IPS-15b (cell line): ENCODE data around the gene GLI1.

ENCODE experiments used
- H3K27me3 ChIP-seq: one replicate; pipeline ENCODE4 v1.6.1; 2013; ENCODE audit warnings: low read length; ENCODE audit not compliant: control insufficient read depth, insufficient read depth
- H3K36me3 ChIP-seq: one replicate; pipeline ENCODE4 v1.6.1; 2013; ENCODE audit warnings: low read length; ENCODE audit not compliant: control insufficient read depth, insufficient read depth
- H3K4me1 ChIP-seq: one replicate; pipeline ENCODE4 v1.6.1; 2013; ENCODE audit warnings: mild to moderate bottlenecking, low read length; ENCODE audit not compliant: control insufficient read depth, insufficient read depth
- H3K4me3 ChIP-seq: one replicate; pipeline ENCODE4 v1.5.1; 2013; ENCODE audit warnings: low read depth, low read length
- H3K9ac ChIP-seq: one replicate; pipeline ENCODE4 v1.6.1; 2013; ENCODE audit warnings: low read depth, mild to moderate bottlenecking, low read length
- H3K9me3 ChIP-seq: one replicate; pipeline ENCODE4 v1.6.1; 2013; ENCODE audit warnings: mild to moderate bottlenecking, low read length; ENCODE audit not compliant: control insufficient read depth, insufficient read depth

GLI1 gene

DNA sequence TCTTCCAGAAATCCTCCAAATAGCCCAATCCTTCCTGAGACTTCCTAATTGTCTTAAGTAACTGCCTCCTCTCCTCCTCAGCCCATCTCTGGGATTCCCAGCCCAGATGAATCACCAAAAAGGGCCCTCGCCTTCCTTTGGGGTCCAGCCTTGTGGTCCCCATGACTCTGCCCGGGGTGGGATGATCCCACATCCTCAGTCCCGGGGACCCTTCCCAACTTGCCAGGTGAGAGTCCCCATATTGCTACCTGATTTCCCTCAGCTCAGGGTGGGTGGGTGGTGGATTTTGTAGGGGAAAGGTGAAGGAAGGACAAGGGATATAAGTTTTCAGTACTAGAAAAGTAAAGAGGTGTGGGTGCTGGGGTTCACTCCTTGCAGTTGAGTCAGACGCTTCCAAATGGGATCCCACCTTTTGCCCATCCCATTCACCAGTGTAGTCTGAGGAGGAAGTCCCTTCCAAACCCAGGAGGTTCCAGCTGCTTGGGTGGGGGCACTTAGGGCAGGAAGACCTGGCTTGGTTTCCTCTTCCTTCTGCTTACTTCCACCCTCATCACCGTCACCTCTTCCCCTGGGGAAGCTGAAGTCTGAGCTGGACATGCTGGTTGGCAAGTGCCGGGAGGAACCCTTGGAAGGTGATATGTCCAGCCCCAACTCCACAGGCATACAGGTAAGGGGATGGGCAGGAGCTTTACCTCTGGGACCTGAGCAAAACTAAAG, 5.6 kb downstream of the GLI1 start:
- H3K36me3 ChIP-seq, result peaks cover 12% of the 10 kb centered on the region
- H3K4me3 ChIP-seq, result no peak overlapping the region
- no peaks in the 10 kb centered on the region for H3K27me3 ChIP-seq
- H3K4me1 ChIP-seq, result peaks cover 4% of the 10 kb centered on the region
- H3K9ac ChIP-seq, result no peak overlapping the region
- H3K9me3 ChIP-seq, result no peaks in the 10 kb centered on the region

DNA sequence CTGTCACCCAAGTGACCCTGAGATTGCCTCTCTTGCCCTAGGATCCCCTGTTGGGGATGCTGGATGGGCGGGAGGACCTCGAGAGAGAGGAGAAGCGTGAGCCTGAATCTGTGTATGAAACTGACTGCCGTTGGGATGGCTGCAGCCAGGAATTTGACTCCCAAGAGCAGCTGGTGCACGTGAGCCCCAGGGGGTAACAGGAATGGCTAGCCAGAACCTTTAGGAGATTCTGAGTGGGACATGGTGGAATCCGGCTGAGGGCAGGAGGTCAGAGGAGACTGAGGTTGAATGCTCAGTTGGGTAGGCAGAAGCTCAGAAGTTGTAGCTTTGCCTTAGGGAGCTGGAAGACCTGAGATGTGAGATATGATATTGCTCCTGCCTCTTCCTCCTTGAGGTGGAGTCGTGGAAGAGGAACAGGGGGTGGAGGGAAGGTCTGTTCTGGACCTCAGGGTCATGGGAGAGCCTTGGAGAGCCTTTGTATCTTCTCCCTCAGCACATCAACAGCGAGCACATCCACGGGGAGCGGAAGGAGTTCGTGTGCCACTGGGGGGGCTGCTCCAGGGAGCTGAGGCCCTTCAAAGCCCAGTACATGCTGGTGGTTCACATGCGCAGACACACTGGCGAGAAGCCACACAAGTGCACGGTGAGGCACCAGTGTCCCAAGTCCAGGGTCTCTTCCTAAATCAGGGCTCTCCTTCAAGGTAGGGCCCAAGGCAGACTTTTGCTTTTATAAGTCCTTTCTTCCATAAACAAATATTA, 6.3 kb downstream of the GLI1 start:
- Histone ChIP-seq H3K4me1 (peaks cover 4% of the 10 kb centered on the region), H3K9ac (no peak overlapping the region), H3K9me3 (no peaks in the 10 kb centered on the region), H3K27me3 (no peaks in the 10 kb centered on the region), H3K36me3 (peaks cover 16% of the 10 kb centered on the region), H3K4me3 (no peak overlapping the region)

DNA sequence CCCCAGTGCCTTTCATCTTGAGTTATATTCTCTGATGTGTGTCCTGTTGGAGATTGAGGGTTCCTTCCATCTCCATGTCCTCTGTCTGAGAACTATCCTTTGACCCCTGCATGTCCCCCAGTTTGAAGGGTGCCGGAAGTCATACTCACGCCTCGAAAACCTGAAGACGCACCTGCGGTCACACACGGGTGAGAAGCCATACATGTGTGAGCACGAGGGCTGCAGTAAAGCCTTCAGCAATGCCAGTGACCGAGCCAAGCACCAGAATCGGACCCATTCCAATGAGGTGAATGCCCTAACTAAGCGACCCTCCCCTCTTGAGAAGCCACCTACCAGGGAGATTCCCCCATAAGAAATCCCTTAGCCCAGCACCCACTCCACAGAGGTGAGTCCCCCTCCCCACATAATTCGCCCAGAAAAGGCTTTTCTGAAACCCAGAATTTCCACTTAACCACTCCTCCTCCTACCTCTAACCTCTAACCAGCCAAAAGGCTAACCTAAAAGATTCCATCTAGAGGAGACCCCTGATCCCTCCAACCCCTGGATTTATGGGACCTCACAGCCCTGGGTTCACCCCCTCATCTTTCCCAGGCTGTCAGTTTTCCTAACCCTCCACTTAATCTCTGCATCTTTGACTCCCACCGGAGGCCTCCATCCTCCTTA, 7.8 kb downstream of the GLI1 start:
- Histone ChIP-seq H3K9ac (no peak overlapping the region), H3K4me1 (peaks cover 4% of the 10 kb centered on the region), H3K36me3 (peaks cover 16% of the 10 kb centered on the region), H3K9me3 (no peaks in the 10 kb centered on the region), H3K4me3 (no peak overlapping the region), H3K27me3 (peaks cover 7% of the 10 kb centered on the region)

DNA sequence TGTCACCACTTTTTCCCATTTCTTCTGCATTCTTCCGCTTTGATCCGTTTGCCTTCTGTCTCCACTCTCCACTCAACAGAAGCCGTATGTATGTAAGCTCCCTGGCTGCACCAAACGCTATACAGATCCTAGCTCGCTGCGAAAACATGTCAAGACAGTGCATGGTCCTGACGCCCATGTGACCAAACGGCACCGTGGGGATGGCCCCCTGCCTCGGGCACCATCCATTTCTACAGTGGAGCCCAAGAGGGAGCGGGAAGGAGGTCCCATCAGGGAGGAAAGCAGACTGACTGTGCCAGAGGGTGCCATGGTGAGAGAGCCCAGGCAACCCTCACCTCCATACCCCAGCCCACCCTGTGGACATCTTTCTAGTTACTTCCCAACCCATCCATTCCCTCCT, 8.3 kb downstream of the GLI1 start:
- Histone ChIP-seq H3K36me3 (peaks cover 16% of the 10 kb centered on the region), H3K4me3 (no peak overlapping the region), H3K27me3 (peaks cover 13% of the 10 kb centered on the region), H3K4me1 (peaks cover 2% of the 10 kb centered on the region), H3K9ac (no peak overlapping the region), H3K9me3 (no peaks in the 10 kb centered on the region)

DNA sequence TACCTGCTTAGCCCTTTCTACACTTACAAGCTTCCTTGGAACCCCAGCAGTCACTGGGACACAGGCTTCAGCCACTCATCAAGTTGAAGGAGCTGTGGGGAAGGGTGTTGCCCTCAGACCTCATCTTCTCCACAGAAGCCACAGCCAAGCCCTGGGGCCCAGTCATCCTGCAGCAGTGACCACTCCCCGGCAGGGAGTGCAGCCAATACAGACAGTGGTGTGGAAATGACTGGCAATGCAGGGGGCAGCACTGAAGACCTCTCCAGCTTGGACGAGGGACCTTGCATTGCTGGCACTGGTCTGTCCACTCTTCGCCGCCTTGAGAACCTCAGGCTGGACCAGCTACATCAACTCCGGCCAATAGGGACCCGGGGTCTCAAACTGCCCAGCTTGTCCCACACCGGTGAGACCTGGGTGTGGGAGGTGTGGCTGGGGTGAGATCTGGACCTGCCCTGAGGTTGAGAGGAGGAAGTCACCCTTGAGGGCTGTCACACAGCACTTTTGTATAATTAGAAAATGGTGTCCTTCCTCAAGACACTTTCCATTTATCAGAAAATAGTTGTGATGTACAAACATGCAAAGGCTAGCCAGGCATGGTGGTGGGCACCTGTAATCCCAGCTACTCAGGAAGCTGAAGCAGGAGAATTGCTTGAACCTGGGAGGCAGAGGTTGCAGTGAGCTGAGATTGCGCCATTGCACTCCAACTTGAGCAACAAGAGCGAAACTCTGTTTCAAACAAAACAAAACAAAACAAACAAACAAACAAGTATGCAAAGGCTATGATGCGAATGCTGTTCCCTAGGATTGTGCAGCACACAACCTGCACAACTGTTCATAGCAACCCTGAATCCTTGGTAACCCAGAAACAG, 9.9 kb downstream of the GLI1 start:
- Histone ChIP-seq H3K4me3 (no peak overlapping the region), H3K9ac (no peak overlapping the region), H3K36me3 (peaks cover 16% of the 10 kb centered on the region), H3K9me3 (no peaks in the 10 kb centered on the region), H3K4me1 (no peaks in the 10 kb centered on the region), H3K27me3 (peaks cover 26% of the 10 kb centered on the region)

DNA sequence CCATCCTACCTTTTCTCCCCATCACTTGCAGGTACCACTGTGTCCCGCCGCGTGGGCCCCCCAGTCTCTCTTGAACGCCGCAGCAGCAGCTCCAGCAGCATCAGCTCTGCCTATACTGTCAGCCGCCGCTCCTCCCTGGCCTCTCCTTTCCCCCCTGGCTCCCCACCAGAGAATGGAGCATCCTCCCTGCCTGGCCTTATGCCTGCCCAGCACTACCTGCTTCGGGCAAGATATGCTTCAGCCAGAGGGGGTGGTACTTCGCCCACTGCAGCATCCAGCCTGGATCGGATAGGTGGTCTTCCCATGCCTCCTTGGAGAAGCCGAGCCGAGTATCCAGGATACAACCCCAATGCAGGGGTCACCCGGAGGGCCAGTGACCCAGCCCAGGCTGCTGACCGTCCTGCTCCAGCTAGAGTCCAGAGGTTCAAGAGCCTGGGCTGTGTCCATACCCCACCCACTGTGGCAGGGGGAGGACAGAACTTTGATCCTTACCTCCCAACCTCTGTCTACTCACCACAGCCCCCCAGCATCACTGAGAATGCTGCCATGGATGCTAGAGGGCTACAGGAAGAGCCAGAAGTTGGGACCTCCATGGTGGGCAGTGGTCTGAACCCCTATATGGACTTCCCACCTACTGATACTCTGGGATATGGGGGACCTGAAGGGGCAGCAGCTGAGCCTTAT, 10.8 kb downstream of the GLI1 start:
- Histone ChIP-seq H3K27me3 (peaks cover 35% of the 10 kb centered on the region), H3K36me3 (peaks cover 16% of the 10 kb centered on the region), H3K9me3 (no peaks in the 10 kb centered on the region), H3K4me3 (no peak overlapping the region), H3K4me1 (no peaks in the 10 kb centered on the region), H3K9ac (no peak overlapping the region)

DNA sequence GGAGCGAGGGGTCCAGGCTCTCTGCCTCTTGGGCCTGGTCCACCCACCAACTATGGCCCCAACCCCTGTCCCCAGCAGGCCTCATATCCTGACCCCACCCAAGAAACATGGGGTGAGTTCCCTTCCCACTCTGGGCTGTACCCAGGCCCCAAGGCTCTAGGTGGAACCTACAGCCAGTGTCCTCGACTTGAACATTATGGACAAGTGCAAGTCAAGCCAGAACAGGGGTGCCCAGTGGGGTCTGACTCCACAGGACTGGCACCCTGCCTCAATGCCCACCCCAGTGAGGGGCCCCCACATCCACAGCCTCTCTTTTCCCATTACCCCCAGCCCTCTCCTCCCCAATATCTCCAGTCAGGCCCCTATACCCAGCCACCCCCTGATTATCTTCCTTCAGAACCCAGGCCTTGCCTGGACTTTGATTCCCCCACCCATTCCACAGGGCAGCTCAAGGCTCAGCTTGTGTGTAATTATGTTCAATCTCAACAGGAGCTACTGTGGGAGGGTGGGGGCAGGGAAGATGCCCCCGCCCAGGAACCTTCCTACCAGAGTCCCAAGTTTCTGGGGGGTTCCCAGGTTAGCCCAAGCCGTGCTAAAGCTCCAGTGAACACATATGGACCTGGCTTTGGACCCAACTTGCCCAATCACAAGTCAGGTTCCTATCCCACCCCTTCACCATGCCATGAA, 11.5 kb downstream of the GLI1 start:
- no peaks in the 10 kb centered on the region for H3K4me1 ChIP-seq
- peaks cover 13% of the 10 kb centered on the region for H3K36me3 ChIP-seq
- H3K27me3 ChIP-seq, result peaks cover 42% of the 10 kb centered on the region
- no peaks in the 10 kb centered on the region for H3K9me3 ChIP-seq
- H3K9ac ChIP-seq, result no peak overlapping the region
- H3K4me3 ChIP-seq, result no peak overlapping the region

DNA sequence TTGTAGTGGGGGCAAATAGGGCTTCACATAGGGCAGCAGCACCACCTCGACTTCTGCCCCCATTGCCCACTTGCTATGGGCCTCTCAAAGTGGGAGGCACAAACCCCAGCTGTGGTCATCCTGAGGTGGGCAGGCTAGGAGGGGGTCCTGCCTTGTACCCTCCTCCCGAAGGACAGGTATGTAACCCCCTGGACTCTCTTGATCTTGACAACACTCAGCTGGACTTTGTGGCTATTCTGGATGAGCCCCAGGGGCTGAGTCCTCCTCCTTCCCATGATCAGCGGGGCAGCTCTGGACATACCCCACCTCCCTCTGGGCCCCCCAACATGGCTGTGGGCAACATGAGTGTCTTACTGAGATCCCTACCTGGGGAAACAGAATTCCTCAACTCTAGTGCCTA, 12.1 kb downstream of the GLI1 start:
- Histone ChIP-seq H3K4me3 (no peak overlapping the region), H3K27me3 (peaks cover 48% of the 10 kb centered on the region), H3K4me1 (peaks cover 3% of the 10 kb centered on the region), H3K9ac (no peak overlapping the region), H3K9me3 (no peaks in the 10 kb centered on the region), H3K36me3 (peaks cover 12% of the 10 kb centered on the region)

DNA sequence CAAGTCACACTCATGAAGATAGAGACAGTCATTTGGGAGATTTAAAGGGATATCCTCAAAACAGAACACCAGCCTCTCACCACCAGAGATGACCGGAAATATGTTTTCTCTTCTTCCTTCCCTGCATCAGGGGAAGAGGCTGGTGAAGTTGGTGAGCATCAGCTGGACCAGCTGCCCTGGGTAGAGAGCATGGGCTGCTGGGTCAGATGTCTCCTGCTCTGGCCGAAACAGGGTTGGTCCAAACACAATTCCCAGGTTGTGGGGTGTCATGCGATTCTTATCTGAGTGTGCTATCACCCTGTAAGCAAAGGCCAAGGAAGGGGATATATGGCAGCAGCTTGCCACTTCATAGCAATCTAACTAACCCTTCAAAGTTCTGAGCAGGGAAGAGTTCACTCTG, 12.8 kb downstream of the GLI1 start:
- H3K9ac ChIP-seq, result no peak overlapping the region

DNA sequence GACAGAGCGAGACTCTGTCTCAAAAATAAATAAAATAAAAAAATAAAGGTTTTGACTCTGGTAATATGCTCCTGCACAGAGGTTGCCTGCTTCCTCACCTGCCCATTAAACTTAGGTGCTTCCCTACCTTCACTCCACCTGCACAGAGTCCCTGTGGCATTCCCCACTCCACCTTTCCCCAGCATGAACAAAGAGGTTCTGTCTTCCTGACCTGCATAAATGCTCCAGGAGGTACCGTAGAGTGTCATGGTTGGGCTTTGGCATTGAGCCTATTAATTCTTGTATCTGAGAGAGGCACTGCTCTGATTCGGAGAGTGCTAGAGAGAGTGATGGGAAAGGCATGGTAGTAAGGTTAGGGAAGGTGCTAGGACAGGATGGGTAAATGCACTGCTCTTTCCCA, 13.8 kb downstream of the GLI1 start:
- peaks cover 12% of the 10 kb centered on the region for H3K36me3 ChIP-seq
- peaks cover 56% of the 10 kb centered on the region for H3K27me3 ChIP-seq
- H3K9me3 ChIP-seq, result no peaks in the 10 kb centered on the region
- H3K4me3 ChIP-seq, result no peak overlapping the region
- H3K9ac ChIP-seq, result no peak overlapping the region
- H3K4me1 ChIP-seq, result peaks cover 6% of the 10 kb centered on the region

More for the DNA sequence above, 12.8 kb downstream of the GLI1 start:
- Histone ChIP-seq H3K4me1 (peaks cover 6% of the 10 kb centered on the region), H3K36me3 (peaks cover 12% of the 10 kb centered on the region), H3K4me3 (no peak overlapping the region), H3K9me3 (no peaks in the 10 kb centered on the region), H3K27me3 (peaks cover 54% of the 10 kb centered on the region)
